NCI-H2081 treated with DMSO at 0.1 percent for 48 hours (cell line): Measurements from ENCODE around the gene TCEA3.

ENCODE experiments used
- DNase-seq: peaks from one replicate; lab custom pipeline; 2025; lab: John Stamatoyannopoulos, UW

Gene TCEA3

GRCh38 chr1:23424293-23425192, at the start of gene TCEA3:
TSS of gene TCEA3 (minus strand) at chr1:23424748. CDS start at chr1:23424633, 115 bp downstream.
- no peak for DNase-seq

- no peak for DNase-seq
Observed at GRCh38 chr1:23473037-23473800, 48.7 kb upstream of the TCEA3 start.

GRCh38 chr1:23472351-23473036, 47.9 kb upstream of the TCEA3 start:
- no peak for DNase-seq

GRCh38 chr1:23471473-23472075, 47.0 kb upstream of the TCEA3 start:
- DNase-seq: no peak

GRCh38 chr1:23470282-23471070, 45.9 kb upstream of the TCEA3 start:
- DNase-seq: no peak

- no peak for DNase-seq
Observed at GRCh38 chr1:23469372-23469982, 44.9 kb upstream of the TCEA3 start.

GRCh38 chr1:23466423-23466989, 42.0 kb upstream of the TCEA3 start:
- DNase-seq: no peak

- DNase-seq: no peak
Observed at GRCh38 chr1:23463286-23463685, 38.7 kb upstream of the TCEA3 start.

GRCh38 chr1:23462766-23463165, 38.2 kb upstream of the TCEA3 start:
- no peak for DNase-seq

GRCh38 chr1:23461050-23461449, 36.5 kb upstream of the TCEA3 start:
- DNase-seq: no peak

- DNase-seq: no peak
Observed at GRCh38 chr1:23460519-23460918, 36.0 kb upstream of the TCEA3 start.

GRCh38 chr1:23459338-23459757, 34.8 kb upstream of the TCEA3 start:
- no peak for DNase-seq

- DNase-seq: no peak
Observed at GRCh38 chr1:23456226-23456625, 31.7 kb upstream of the TCEA3 start.

- no peak for DNase-seq
Observed at GRCh38 chr1:23453455-23454000, 29.0 kb upstream of the TCEA3 start.

GRCh38 chr1:23452011-23452411, 27.5 kb upstream of the TCEA3 start:
- DNase-seq: no peak

- DNase-seq: no peak
Observed at GRCh38 chr1:23451441-23451840, 26.9 kb upstream of the TCEA3 start.

- no peak for DNase-seq
Observed at GRCh38 chr1:23450894-23451293, 26.3 kb upstream of the TCEA3 start.

GRCh38 chr1:23449958-23450357, 25.4 kb upstream of the TCEA3 start:
- no peak for DNase-seq

GRCh38 chr1:23449306-23449705, 24.8 kb upstream of the TCEA3 start:
- no peak for DNase-seq

- no peak for DNase-seq
Observed at GRCh38 chr1:23448846-23449245, 24.3 kb upstream of the TCEA3 start.
